HEK293T (cell line): ENCODE results near the gene SYTL5.

Source experiments
- CTCF ChIA-PET: fragments of 350-600 bp; formaldehyde crosslinking; extraction: SDS; loops from one replicate; lab custom pipeline; 2021; ENCODE audit warnings: antibody characterized with exemption, inconsistent platforms; lab: Yijun Ruan, JAX
- POLR2A ChIA-PET: fragments of 350-600 bp; formaldehyde crosslinking; extraction: SDS; loops from one replicate; lab custom pipeline; 2020; ENCODE audit warnings: antibody characterized with exemption, inconsistent platforms; lab: Yijun Ruan, JAX
- DNase-seq: peaks from one replicate; pipeline ENCODE4 v3.0.0; 2012; ENCODE audit warnings: mixed read lengths; ENCODE audit errors: extremely low spot score
- ARNT ChIP-seq: fragments of 450-650 bp; IDR thresholded peaks from 2 replicates; pipeline ENCODE4 v1.6.1; 2017; ENCODE audit warnings: mild to moderate bottlenecking
- BHLHE40 ChIP-seq: fragments of 450-650 bp; IDR thresholded peaks from 2 replicates; pipeline ENCODE4 v1.6.1; 2016; ENCODE audit warnings: mild to moderate bottlenecking, moderate library complexity, borderline replicate concordance
- CTBP1 ChIP-seq: fragments of 450-650 bp; IDR thresholded peaks from 2 replicates; pipeline ENCODE4 v1.6.1; 2016; ENCODE audit warnings: borderline replicate concordance
- ELF4 ChIP-seq: fragments of 450-650 bp; IDR thresholded peaks from 2 replicates; pipeline ENCODE4 v1.6.1; 2017; ENCODE audit warnings: antibody characterized with exemption
- FOXA1 ChIP-seq: fragments of 450-650 bp; IDR thresholded peaks from 2 replicates; pipeline ENCODE4 v1.6.1; 2016; ENCODE audit warnings: mild to moderate bottlenecking
- FOXK2 ChIP-seq: fragments of 450-650 bp; IDR thresholded peaks from 2 replicates; pipeline ENCODE4 v1.6.1; 2016; ENCODE audit warnings: mild to moderate bottlenecking
- FOXM1 ChIP-seq: fragments of 450-650 bp; IDR thresholded peaks from 2 replicates; pipeline ENCODE4 v1.6.1; 2017; ENCODE audit warnings: mild to moderate bottlenecking, borderline replicate concordance
- HDGF ChIP-seq: fragments of 450-650 bp; IDR thresholded peaks from 2 replicates; pipeline ENCODE4 v1.6.1; 2017; ENCODE audit warnings: antibody characterized with exemption, borderline replicate concordance
- L3MBTL2 ChIP-seq: fragments of 450-650 bp; conservative IDR thresholded peaks from 2 replicates; pipeline ENCODE4 v1.6.1; 2016; ENCODE audit warnings: mild to moderate bottlenecking
- LEF1 ChIP-seq: fragments of 450-650 bp; IDR thresholded peaks from 2 replicates; pipeline ENCODE4 v1.6.1; 2017; ENCODE audit warnings: mild to moderate bottlenecking, borderline replicate concordance
- NFRKB ChIP-seq: fragments of 450-650 bp; IDR thresholded peaks from 2 replicates; pipeline ENCODE4 v1.6.1; 2016; ENCODE audit warnings: mild to moderate bottlenecking, moderate library complexity
- PKNOX1 ChIP-seq: fragments of 450-650 bp; IDR thresholded peaks from 2 replicates; pipeline ENCODE4 v1.6.1; 2016
- SP1 ChIP-seq: fragments of 450-650 bp; IDR thresholded peaks from 2 replicates; pipeline ENCODE4 v1.6.1; 2017
- SUZ12 ChIP-seq: fragments of 450-650 bp; IDR thresholded peaks from 2 replicates; pipeline ENCODE4 v1.6.1; 2016; ENCODE audit warnings: mild to moderate bottlenecking
- TARDBP ChIP-seq: fragments of 450-650 bp; IDR thresholded peaks from 2 replicates; pipeline ENCODE4 v1.6.1; 2016
- ZNF384 ChIP-seq: fragments of 450-650 bp; IDR thresholded peaks from 2 replicates; pipeline ENCODE4 v1.6.1; 2016

SYTL5 gene

GRCh38 chrX:38150993-38151392 lies 144.6 kb downstream of the SYTL5 start:
- POLR2A ChIA-PET = interaction anchor here (1.5 kb wide), 1 partner anchor 9 kb away, joined by 3 read pairs; no protein-coding TSS in a partner anchor
- CTCF ChIA-PET = no interaction called here
- DNase-seq = no peak
- TF ChIP-seq LEF1 (no peak), SP1 (no peak), ARNT (no peak), BHLHE40 (no peak), ZNF384 (no peak), L3MBTL2 (no peak), PKNOX1 (no peak), ELF4 (no peak), FOXK2 (no peak), CTBP1 (no peak), FOXA1 (no peak), FOXM1 (no peak), HDGF (no peak), SUZ12 (no peak), TARDBP (no peak), NFRKB (no peak)

- ChIA-PET CTCF (no interaction called here), POLR2A (interaction anchor here (1.5 kb wide), 1 partner anchor 9 kb away, joined by 3 read pairs; no protein-coding TSS in a partner anchor)
- no peak for DNase-seq
- TF ChIP-seq HDGF (no peak), LEF1 (no peak), PKNOX1 (no peak), ARNT (no peak), L3MBTL2 (no peak), SUZ12 (no peak), FOXA1 (no peak), ELF4 (no peak), SP1 (no peak), FOXK2 (no peak), CTBP1 (no peak), TARDBP (no peak)
Observed at GRCh38 chrX:38151441-38151840, 145.1 kb downstream of the SYTL5 start.

GRCh38 chrX:38154340-38154739 lies 148.0 kb downstream of the SYTL5 start:
- ChIA-PET CTCF (no interaction called here), POLR2A (no interaction called here)
- no peak for DNase-seq
- TF ChIP-seq FOXM1 (no peak), FOXA1 (no peak), ZNF384 (no peak), SP1 (no peak)

GRCh38 chrX:38154818-38155217 lies 148.5 kb downstream of the SYTL5 start:
- ChIA-PET CTCF (no interaction called here), POLR2A (no interaction called here)
- DNase-seq = no peak
- TF ChIP-seq HDGF (no peak), TARDBP (no peak), BHLHE40 (no peak), SUZ12 (no peak), CTBP1 (no peak), L3MBTL2 (no peak), FOXM1 (no peak), FOXA1 (no peak), LEF1 (no peak), ARNT (no peak), ZNF384 (no peak), PKNOX1 (no peak), NFRKB (no peak), SP1 (no peak), ELF4 (no peak)

GRCh38 chrX:38156838-38157237 lies 150.5 kb downstream of the SYTL5 start:
- DNase-seq = no peak
- ChIA-PET POLR2A (no interaction called here), CTCF (no interaction called here)
- TF ChIP-seq FOXM1 = no peak
- no peak for TF ChIP-seq NFRKB
- no peak for TF ChIP-seq SP1
- no peak for TF ChIP-seq ELF4

- TF ChIP-seq ELF4 = no peak
- ChIA-PET CTCF (interaction anchor here (0.7 kb wide), 1 partner anchor 418 kb away, joined by 3 read pairs; no protein-coding TSS in a partner anchor), POLR2A (no interaction called here)
- DNase-seq = no peak
Observed at GRCh38 chrX:38163193-38163592, 156.8 kb downstream of the SYTL5 start.

GRCh38 chrX:38165023-38165422 lies 158.7 kb downstream of the SYTL5 start:
- POLR2A ChIA-PET = no interaction called here
- CTCF ChIA-PET = no interaction called here
- TF ChIP-seq FOXA1 (no peak), FOXK2 (no peak), PKNOX1 (no peak), FOXM1 (no peak), NFRKB (no peak), ELF4 (no peak), SUZ12 (no peak), CTBP1 (no peak), BHLHE40 (no peak), TARDBP (no peak), LEF1 (no peak)
- DNase-seq = no peak
